HEK293 (cell line): Measurements from ENCODE around the gene PSMD12.

Experiments used
- EGR2 ChIP-seq: fragments of 450-650 bp; formaldehyde crosslinking; IDR thresholded peaks from 2 replicates; pipeline ENCODE4 v1.5.1; 2016; ENCODE audit warnings: low read depth, missing biosample characterization, missing genetic modification characterization
- FEZF1 ChIP-seq: fragments of 450-650 bp; formaldehyde crosslinking; IDR thresholded peaks from 2 replicates; pipeline ENCODE4 v1.5.1; 2016; ENCODE audit warnings: missing biosample characterization, missing genetic modification characterization
- OSR2 ChIP-seq: fragments of 450-650 bp; formaldehyde crosslinking; IDR thresholded peaks from 2 replicates; pipeline ENCODE4 v1.5.1; 2016; ENCODE audit warnings: missing biosample characterization, missing genetic modification characterization
- SETDB1 ChIP-seq: IDR thresholded peaks from one replicate; pipeline ENCODE4 v1.6.1; 2017; ENCODE audit warnings: mild to moderate bottlenecking, low read length, moderate library complexity, mixed read lengths; ENCODE audit not compliant: insufficient read length
- SP2 ChIP-seq: fragments of 450-650 bp; formaldehyde crosslinking; IDR thresholded peaks from 2 replicates; pipeline ENCODE4 v1.5.1; 2016; ENCODE audit warnings: missing biosample characterization, missing genetic modification characterization
- TCF7L2 ChIP-seq: IDR thresholded peaks from 2 replicates; pipeline ENCODE4 v1.6.1; 2011; ENCODE audit warnings: low read depth, mild to moderate bottlenecking, inconsistent platforms, low read length, moderate library complexity, borderline replicate concordance
- ZBTB8A ChIP-seq: fragments of 450-650 bp; formaldehyde crosslinking; IDR thresholded peaks from 2 replicates; pipeline ENCODE4 v1.5.1; 2016; ENCODE audit warnings: missing biosample characterization, missing genetic modification characterization
- ZFP69B ChIP-seq: fragments of 450-650 bp; formaldehyde crosslinking; IDR thresholded peaks from 2 replicates; pipeline ENCODE4 v1.5.1; 2016; ENCODE audit warnings: missing biosample characterization, missing genetic modification characterization
- ZNF174 ChIP-seq: fragments of 450-650 bp; formaldehyde crosslinking; IDR thresholded peaks from 2 replicates; pipeline ENCODE4 v1.5.0; 2017; ENCODE audit warnings: missing biosample characterization, mild to moderate bottlenecking, missing genetic modification characterization
- ZNF184 ChIP-seq: fragments of 450-650 bp; IDR thresholded peaks from 2 replicates; pipeline ENCODE4 v1.5.1; 2018; ENCODE audit warnings: missing biosample characterization, mild to moderate bottlenecking, missing genetic modification characterization
- ZNF223 ChIP-seq: fragments of 450-650 bp; formaldehyde crosslinking; IDR thresholded peaks from 2 replicates; pipeline ENCODE4 v1.5.1; 2016; ENCODE audit warnings: missing biosample characterization, missing genetic modification characterization
- ZNF23 ChIP-seq: fragments of 450-650 bp; formaldehyde crosslinking; IDR thresholded peaks from 2 replicates; pipeline ENCODE4 v1.5.1; 2016; ENCODE audit warnings: missing biosample characterization, missing genetic modification characterization, borderline replicate concordance
- ZNF302 ChIP-seq: fragments of 450-650 bp; formaldehyde crosslinking; IDR thresholded peaks from 2 replicates; pipeline ENCODE4 v1.5.1; 2016; ENCODE audit warnings: missing biosample characterization, missing genetic modification characterization, low read depth
- ZNF37A ChIP-seq: fragments of 450-650 bp; IDR thresholded peaks from 2 replicates; pipeline ENCODE4 v1.5.1; 2018; ENCODE audit warnings: missing biosample characterization, missing genetic modification characterization
- ZNF501 ChIP-seq: fragments of 450-650 bp; formaldehyde crosslinking; IDR thresholded peaks from 2 replicates; pipeline ENCODE4 v1.5.1; 2016; ENCODE audit warnings: missing biosample characterization, missing genetic modification characterization
- ZNF521 ChIP-seq: fragments of 450-650 bp; formaldehyde crosslinking; IDR thresholded peaks from 2 replicates; pipeline ENCODE4 v1.5.1; 2017; ENCODE audit warnings: missing biosample characterization, mild to moderate bottlenecking, missing genetic modification characterization
- ZNF561 ChIP-seq: fragments of 450-650 bp; IDR thresholded peaks from 2 replicates; pipeline ENCODE4 v1.5.1; 2018; ENCODE audit warnings: missing biosample characterization, missing genetic modification characterization, borderline replicate concordance
- ZNF585B ChIP-seq: fragments of 450-650 bp; formaldehyde crosslinking; IDR thresholded peaks from 2 replicates; pipeline ENCODE4 v1.5.1; 2016; ENCODE audit warnings: missing biosample characterization, missing genetic modification characterization
- ZNF677 ChIP-seq: fragments of 450-650 bp; IDR thresholded peaks from 2 replicates; pipeline ENCODE4 v1.5.0; 2018; ENCODE audit warnings: missing biosample characterization, mild to moderate bottlenecking, missing genetic modification characterization, moderate library complexity
- ZNF747 ChIP-seq: fragments of 450-650 bp; formaldehyde crosslinking; IDR thresholded peaks from 2 replicates; pipeline ENCODE4 v1.5.1; 2016; ENCODE audit warnings: missing biosample characterization, missing genetic modification characterization
- ZNF777 ChIP-seq: fragments of 450-650 bp; formaldehyde crosslinking; IDR thresholded peaks from 2 replicates; pipeline ENCODE4 v1.5.1; 2017; ENCODE audit warnings: missing biosample characterization, missing genetic modification characterization, borderline replicate concordance
- ZNF785 ChIP-seq: fragments of 450-650 bp; formaldehyde crosslinking; IDR thresholded peaks from 2 replicates; pipeline ENCODE4 v1.5.1; 2016; ENCODE audit warnings: missing biosample characterization, missing genetic modification characterization
- TF ChIP-seq, protein P1 (sequence below): fragments of 450-650 bp; formaldehyde crosslinking; IDR thresholded peaks from 2 replicates; pipeline ENCODE4 v1.5.1; 2016; ENCODE audit warnings: missing biosample characterization, missing genetic modification characterization
- TF ChIP-seq, protein P2 (sequence below): fragments of 450-650 bp; formaldehyde crosslinking; IDR thresholded peaks from 2 replicates; pipeline ENCODE4 v1.5.1; 2017; ENCODE audit warnings: missing biosample characterization, missing genetic modification characterization
- TF ChIP-seq, protein P3 (sequence below): fragments of 450-650 bp; formaldehyde crosslinking; optimal IDR thresholded peaks from 2 replicates; pipeline ENCODE3; 2016; ENCODE audit warnings: missing biosample characterization, mild to moderate bottlenecking, missing genetic modification characterization
- TF ChIP-seq, protein P4 (sequence below): fragments of 450-650 bp; formaldehyde crosslinking; IDR thresholded peaks from 2 replicates; pipeline ENCODE4; 2016; ENCODE audit warnings: missing biosample characterization, missing genetic modification characterization
- TF ChIP-seq, protein P5 (sequence below): fragments of 450-650 bp; IDR thresholded peaks from 2 replicates; pipeline ENCODE4 v1.5.1; 2018; ENCODE audit warnings: missing biosample characterization, missing genetic modification characterization
- TF ChIP-seq, protein P6 (sequence below): fragments of 450-650 bp; formaldehyde crosslinking; IDR thresholded peaks from 2 replicates; pipeline ENCODE4 v1.5.1; 2016; ENCODE audit warnings: missing biosample characterization, missing genetic modification characterization, borderline replicate concordance
- TF ChIP-seq, protein P7 (sequence below): fragments of 450-650 bp; formaldehyde crosslinking; IDR thresholded peaks from 2 replicates; pipeline ENCODE4 v1.5.1; 2016; ENCODE audit warnings: missing biosample characterization, missing genetic modification characterization

The PSMD12 gene

DNA sequence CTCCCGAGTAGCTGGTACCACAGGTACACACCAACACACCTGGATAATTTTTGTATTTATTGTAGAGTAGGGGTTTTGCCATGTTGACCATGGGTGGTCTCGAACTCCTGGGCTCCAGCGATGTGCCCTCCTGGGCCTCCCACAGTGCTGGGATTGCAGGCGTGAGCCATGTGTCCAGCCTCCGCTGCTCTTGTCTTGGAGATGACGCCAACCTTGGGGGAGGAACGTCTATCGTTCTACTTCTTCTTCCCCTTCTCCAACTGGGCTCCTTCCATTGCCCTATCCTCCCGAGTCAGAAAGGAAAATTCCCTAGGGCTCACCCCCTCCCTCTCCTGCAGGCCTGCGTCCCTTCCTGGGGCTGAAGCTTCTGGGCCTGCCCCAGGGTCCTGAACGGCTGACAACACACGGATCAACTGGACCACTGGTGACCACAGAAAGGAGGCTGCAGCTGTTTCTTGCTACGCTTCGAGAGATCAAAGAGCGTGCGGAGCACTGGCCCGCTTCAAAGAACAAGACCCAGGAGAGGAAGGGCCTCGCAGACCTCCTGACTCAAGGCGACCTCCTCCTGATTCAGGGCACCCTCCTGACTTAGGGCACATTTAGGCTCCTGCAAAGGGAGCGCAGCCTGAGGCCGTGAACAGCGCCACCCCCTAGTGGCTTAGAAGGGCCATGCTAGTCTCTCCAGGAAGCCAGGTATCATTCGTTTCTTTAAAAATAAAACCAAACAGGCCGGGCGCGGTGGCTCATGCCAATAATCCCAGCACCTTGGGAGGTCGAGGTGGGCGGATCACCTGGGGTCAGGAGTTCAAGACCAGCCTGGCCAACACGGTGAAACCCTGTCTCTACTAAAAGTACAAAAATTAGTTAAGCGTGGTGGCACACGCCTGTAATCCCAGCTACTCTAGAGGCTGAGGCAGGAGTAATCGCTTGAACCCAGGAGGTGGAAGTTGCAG lies 72.8 kb downstream of the PSMD12 start (continued):
- TF ChIP-seq ZNF777 (tag by site-specific recombination) (no peak), ZNF174 (tag by site-specific recombination) (no peak), ZNF23 (no peak), TCF7L2 (no peak), ZNF521 (tag by site-specific recombination) (no peak), ZNF785 (tag by site-specific recombination) (no peak), FEZF1 (tag by site-specific recombination) (no peak), ZNF184 (tag by site-specific recombination) (no peak), OSR2 (tag by site-specific recombination) (no peak), ZNF677 (tag by site-specific recombination) (no peak), SETDB1 (no peak), ZBTB8A (tag by site-specific recombination) (peak; percentile 55; the same call in 1 of the 2 replicates), ZNF561 (tag by site-specific recombination) (no peak), ZNF223 (tag by site-specific recombination) (0 out of 2 replicates have a peak, but pooled peaks have one; percentile 31), ZNF302 (no peak), ZNF585B (tag by site-specific recombination) (no peak), EGR2 (tag by site-specific recombination) (no peak), SP2 (tag by site-specific recombination) (no peak), ZNF501 (tag by site-specific recombination) (no peak), ZNF37A (no peak), ZFP69B (tag by site-specific recombination) (no peak), ZNF747 (tag by site-specific recombination) (no peak)
- TF ChIP-seq, protein P1, sequence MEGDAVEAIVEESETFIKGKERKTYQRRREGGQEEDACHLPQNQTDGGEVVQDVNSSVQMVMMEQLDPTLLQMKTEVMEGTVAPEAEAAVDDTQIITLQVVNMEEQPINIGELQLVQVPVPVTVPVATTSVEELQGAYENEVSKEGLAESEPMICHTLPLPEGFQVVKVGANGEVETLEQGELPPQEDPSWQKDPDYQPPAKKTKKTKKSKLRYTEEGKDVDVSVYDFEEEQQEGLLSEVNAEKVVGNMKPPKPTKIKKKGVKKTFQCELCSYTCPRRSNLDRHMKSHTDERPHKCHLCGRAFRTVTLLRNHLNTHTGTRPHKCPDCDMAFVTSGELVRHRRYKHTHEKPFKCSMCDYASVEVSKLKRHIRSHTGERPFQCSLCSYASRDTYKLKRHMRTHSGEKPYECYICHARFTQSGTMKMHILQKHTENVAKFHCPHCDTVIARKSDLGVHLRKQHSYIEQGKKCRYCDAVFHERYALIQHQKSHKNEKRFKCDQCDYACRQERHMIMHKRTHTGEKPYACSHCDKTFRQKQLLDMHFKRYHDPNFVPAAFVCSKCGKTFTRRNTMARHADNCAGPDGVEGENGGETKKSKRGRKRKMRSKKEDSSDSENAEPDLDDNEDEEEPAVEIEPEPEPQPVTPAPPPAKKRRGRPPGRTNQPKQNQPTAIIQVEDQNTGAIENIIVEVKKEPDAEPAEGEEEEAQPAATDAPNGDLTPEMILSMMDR (tag by site-specific recombination) = peak; percentile 75
- TF ChIP-seq, protein P2, sequence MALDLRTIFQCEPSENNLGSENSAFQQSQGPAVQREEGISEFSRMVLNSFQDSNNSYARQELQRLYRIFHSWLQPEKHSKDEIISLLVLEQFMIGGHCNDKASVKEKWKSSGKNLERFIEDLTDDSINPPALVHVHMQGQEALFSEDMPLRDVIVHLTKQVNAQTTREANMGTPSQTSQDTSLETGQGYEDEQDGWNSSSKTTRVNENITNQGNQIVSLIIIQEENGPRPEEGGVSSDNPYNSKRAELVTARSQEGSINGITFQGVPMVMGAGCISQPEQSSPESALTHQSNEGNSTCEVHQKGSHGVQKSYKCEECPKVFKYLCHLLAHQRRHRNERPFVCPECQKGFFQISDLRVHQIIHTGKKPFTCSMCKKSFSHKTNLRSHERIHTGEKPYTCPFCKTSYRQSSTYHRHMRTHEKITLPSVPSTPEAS = no peak
- TF ChIP-seq, protein P3, sequence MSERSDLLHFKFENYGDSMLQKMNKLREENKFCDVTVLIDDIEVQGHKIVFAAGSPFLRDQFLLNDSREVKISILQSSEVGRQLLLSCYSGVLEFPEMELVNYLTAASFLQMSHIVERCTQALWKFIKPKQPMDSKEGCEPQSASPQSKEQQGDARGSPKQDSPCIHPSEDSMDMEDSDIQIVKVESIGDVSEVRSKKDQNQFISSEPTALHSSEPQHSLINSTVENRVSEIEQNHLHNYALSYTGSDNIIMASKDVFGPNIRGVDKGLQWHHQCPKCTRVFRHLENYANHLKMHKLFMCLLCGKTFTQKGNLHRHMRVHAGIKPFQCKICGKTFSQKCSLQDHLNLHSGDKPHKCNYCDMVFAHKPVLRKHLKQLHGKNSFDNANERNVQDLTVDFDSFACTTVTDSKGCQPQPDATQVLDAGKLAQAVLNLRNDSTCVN (tag by site-specific recombination) = peak; percentile 8
- TF ChIP-seq, protein P4, sequence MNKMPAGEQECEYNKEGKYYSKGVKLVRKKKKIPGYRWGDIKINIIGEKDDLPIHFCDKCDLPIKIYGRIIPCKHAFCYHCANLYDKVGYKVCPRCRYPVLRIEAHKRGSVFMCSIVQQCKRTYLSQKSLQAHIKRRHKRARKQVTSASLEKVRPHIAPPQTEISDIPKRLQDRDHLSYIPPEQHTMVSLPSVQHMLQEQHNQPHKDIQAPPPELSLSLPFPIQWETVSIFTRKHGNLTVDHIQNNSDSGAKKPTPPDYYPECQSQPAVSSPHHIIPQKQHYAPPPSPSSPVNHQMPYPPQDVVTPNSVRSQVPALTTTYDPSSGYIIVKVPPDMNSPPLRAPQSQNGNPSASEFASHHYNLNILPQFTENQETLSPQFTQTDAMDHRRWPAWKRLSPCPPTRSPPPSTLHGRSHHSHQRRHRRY (tag by site-specific recombination) = no peak
- TF ChIP-seq, protein P5, sequence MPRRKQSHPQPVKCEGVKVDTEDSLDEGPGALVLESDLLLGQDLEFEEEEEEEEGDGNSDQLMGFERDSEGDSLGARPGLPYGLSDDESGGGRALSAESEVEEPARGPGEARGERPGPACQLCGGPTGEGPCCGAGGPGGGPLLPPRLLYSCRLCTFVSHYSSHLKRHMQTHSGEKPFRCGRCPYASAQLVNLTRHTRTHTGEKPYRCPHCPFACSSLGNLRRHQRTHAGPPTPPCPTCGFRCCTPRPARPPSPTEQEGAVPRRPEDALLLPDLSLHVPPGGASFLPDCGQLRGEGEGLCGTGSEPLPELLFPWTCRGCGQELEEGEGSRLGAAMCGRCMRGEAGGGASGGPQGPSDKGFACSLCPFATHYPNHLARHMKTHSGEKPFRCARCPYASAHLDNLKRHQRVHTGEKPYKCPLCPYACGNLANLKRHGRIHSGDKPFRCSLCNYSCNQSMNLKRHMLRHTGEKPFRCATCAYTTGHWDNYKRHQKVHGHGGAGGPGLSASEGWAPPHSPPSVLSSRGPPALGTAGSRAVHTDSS (tag by site-specific recombination) = no peak
- TF ChIP-seq, protein P6, sequence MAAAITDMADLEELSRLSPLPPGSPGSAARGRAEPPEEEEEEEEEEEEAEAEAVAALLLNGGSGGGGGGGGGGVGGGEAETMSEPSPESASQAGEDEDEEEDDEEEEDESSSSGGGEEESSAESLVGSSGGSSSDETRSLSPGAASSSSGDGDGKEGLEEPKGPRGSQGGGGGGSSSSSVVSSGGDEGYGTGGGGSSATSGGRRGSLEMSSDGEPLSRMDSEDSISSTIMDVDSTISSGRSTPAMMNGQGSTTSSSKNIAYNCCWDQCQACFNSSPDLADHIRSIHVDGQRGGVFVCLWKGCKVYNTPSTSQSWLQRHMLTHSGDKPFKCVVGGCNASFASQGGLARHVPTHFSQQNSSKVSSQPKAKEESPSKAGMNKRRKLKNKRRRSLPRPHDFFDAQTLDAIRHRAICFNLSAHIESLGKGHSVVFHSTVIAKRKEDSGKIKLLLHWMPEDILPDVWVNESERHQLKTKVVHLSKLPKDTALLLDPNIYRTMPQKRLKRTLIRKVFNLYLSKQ (tag by site-specific recombination) = no peak
- TF ChIP-seq, protein P7, sequence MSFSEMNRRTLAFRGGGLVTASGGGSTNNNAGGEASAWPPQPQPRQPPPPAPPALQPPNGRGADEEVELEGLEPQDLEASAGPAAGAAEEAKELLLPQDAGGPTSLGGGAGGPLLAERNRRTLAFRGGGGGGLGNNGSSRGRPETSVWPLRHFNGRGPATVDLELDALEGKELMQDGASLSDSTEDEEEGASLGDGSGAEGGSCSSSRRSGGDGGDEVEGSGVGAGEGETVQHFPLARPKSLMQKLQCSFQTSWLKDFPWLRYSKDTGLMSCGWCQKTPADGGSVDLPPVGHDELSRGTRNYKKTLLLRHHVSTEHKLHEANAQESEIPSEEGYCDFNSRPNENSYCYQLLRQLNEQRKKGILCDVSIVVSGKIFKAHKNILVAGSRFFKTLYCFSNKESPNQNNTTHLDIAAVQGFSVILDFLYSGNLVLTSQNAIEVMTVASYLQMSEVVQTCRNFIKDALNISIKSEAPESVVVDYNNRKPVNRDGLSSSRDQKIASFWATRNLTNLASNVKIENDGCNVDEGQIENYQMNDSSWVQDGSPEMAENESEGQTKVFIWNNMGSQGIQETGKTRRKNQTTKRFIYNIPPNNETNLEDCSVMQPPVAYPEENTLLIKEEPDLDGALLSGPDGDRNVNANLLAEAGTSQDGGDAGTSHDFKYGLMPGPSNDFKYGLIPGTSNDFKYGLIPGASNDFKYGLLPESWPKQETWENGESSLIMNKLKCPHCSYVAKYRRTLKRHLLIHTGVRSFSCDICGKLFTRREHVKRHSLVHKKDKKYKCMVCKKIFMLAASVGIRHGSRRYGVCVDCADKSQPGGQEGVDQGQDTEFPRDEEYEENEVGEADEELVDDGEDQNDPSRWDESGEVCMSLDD = no peak
